WTC11 (cell line): Measurements from ENCODE around the gene DNAAF5.

ENCODE experiments used
- CTCF ChIP-seq: fragments of 200-600 bp; IDR thresholded peaks from 2 replicates; pipeline ENCODE4 v1.8.0; 2022; ENCODE audit warnings: antibody characterized with exemption
- ETV6 ChIP-seq: sonication (generic); formaldehyde crosslinking; IDR thresholded peaks from 2 replicates; pipeline ENCODE4 v1.8.1; 2022; ENCODE audit warnings: mild to moderate bottlenecking, missing genetic modification reagents
- JAZF1 ChIP-seq: fragments of 250-450 bp; sonication (Bioruptor Pico); IDR thresholded peaks from 2 replicates; pipeline ENCODE4 v1.9.0; 2021; ENCODE audit warnings: moderate library complexity, mild to moderate bottlenecking, inconsistent platforms
- RELA ChIP-seq: sonication (generic); formaldehyde crosslinking; IDR thresholded peaks from 2 replicates; pipeline ENCODE4 v1.8.1; 2022; ENCODE audit warnings: missing genetic modification reagents, mild to moderate bottlenecking, borderline replicate concordance

- TF ChIP-seq ETV6 (CRISPR knock-in tag), result no peak
- TF ChIP-seq JAZF1, result no peak
- TF ChIP-seq CTCF, result no peak
- TF ChIP-seq RELA, result no peak
These were observed 51.2 kb downstream of the DNAAF5 start for GRCh38 chr7:777728-778078.
